Measurements from ENCODE around the gene NTNG2. TPM values are rescaled to one million over a fixed set of nuclear protein-coding genes. Genes with fewer than 3 reads are reported as not detected.

Gene NTNG2
- total and polyA plus RNA-seq, 10 of the 15 experiments (the other 5 are each of a cell fraction or from before 2014, with no cell fraction given), result 0.37 to 0.79 (median 0.45) TPM; not detected in 6

DNA sequence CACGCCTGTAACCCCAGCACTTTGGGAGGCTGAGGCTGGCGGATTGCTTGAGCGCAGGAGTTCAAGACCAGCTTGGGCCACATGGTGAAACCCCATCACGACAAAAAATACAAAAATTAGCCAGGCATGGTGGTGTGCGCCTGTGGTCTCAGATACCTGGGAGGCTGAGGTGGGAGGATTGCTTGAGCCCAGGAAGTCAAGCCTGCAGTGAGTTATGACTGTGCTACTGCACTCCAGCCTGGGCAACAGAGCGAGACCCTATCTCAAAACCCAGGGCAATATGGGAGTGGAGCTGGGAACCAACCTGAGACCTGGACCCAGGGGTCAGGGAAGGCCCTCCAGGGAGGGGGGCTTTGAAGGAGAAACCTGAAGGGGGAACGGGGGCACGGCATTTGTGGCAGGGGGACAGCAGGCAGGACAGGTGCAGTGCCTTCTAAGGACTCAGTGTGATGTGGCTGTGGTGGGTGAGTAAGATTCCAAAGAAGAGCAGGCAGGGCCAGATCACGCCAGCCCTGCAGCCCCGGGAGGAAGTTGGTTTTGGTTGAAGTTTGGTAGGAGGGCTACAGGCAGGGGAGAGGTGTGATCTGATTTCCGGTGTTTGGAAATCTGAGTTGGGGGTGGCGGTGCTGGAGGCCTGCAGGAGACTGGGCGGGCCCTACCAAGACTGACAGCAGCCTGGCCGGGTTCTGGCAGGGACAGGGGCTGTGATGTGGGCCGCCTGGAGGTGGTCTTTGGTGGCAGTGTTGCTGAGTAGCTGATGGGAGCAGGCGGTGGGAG lies 46.2 kb downstream of the NTNG2 start:
- no peak overlapping the region for H2AFZ ChIP-seq (ENCODE audit: control insufficient read depth, low read depth, low read length)
- DNase-seq (ENCODE audit: low read depth, low spot score) (no peak), FAIRE-seq (no peak), ATAC-seq (no peak)
- POLR2A ChIA-PET, result no interaction called here
- no peaks in the 10 kb centered on the region for H3K36me3 ChIP-seq (ENCODE audit: control insufficient read depth in 2 of 2, insufficient read depth in 2 of 2, low read length in 1 of 2)
- SMC1A ChIA-PET (ENCODE audit: uncharacterized antibody, unreplicated experiment), result no interaction called here
- H3K27me3 ChIP-seq (replicated peaks in 1 of 2; ENCODE audit: control insufficient read depth in 2 of 2, insufficient read depth in 2 of 2, low read length in 1 of 2), result peaks cover 0 to 10% of the 10 kb centered on the region in 2 experiments; a peak in 2 of 4 replicates
- H3K4me2 ChIP-seq (ENCODE audit: control insufficient read depth, insufficient read depth), result no peak overlapping the region
- WGBS (ENCODE audit: insufficient coverage, insufficient replicate concordance, low lambda C conversion rate, missing lambda C conversion rate), result 34% methylated on average over 16 of the region's 16 CpGs
- BruUV-seq (replicated peaks), result no TSS peak
- H3K27ac ChIP-seq (ENCODE audit: control insufficient read depth, insufficient read depth), result no peak overlapping the region
- H3K9me3 ChIP-seq (replicated peaks; ENCODE audit: control insufficient read depth, insufficient read depth, low read length), result no peaks in the 10 kb centered on the region
- H3K79me2 ChIP-seq (ENCODE audit: control insufficient read depth, insufficient read depth, low read length), result no peaks in the 10 kb centered on the region
- RAD21 ChIA-PET (ENCODE audit: unreplicated experiment), result no interaction called here
- CTCF ChIA-PET, result no interaction called here
- H3K9ac ChIP-seq (ENCODE audit: control insufficient read depth, insufficient read depth, low read length), result no peak overlapping the region
- H4K20me1 ChIP-seq (ENCODE audit: control insufficient read depth, insufficient read depth), result no peaks in the 10 kb centered on the region
- TF ChIP-seq SUPT20H (IDR thresholded peaks at IDR 0.05; ENCODE audit: borderline replicate concordance, control insufficient read depth, low read depth, low read length) (no peak), TCF3 (IDR thresholded peaks at IDR 0.05; ENCODE audit: borderline replicate concordance, insufficient read depth, low read depth, low read length) (no peak), SIN3A (IDR thresholded peaks at IDR 0.05; ENCODE audit: low read depth, low read length) (no peak), NBN (IDR thresholded peaks at IDR 0.05) (no peak), YY1 (IDR thresholded peaks at IDR 0.05; ENCODE audit: low read depth, low read length) (no peak), MTA3 (IDR thresholded peaks at IDR 0.05; ENCODE audit: borderline replicate concordance, low read length) (no peak), GABPA (IDR thresholded peaks at IDR 0.05; ENCODE audit: low read depth) (no peak), NR2C1 (IDR thresholded peaks at IDR 0.05) (no peak), WRNIP1 (IDR thresholded peaks at IDR 0.05; ENCODE audit: borderline replicate concordance, low read depth, low read length) (no peak), E4F1 (IDR thresholded peaks at IDR 0.05; ENCODE audit: borderline replicate concordance, partially characterized antibody) (no peak)
- TF ChIP-seq, protein P1, sequence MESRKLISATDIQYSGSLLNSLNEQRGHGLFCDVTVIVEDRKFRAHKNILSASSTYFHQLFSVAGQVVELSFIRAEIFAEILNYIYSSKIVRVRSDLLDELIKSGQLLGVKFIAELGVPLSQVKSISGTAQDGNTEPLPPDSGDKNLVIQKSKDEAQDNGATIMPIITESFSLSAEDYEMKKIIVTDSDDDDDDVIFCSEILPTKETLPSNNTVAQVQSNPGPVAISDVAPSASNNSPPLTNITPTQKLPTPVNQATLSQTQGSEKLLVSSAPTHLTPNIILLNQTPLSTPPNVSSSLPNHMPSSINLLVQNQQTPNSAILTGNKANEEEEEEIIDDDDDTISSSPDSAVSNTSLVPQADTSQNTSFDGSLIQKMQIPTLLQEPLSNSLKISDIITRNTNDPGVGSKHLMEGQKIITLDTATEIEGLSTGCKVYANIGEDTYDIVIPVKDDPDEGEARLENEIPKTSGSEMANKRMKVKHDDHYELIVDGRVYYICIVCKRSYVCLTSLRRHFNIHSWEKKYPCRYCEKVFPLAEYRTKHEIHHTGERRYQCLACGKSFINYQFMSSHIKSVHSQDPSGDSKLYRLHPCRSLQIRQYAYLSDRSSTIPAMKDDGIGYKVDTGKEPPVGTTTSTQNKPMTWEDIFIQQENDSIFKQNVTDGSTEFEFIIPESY (IDR thresholded peaks at IDR 0.05), result no peak
- TF ChIP-seq, protein P2, sequence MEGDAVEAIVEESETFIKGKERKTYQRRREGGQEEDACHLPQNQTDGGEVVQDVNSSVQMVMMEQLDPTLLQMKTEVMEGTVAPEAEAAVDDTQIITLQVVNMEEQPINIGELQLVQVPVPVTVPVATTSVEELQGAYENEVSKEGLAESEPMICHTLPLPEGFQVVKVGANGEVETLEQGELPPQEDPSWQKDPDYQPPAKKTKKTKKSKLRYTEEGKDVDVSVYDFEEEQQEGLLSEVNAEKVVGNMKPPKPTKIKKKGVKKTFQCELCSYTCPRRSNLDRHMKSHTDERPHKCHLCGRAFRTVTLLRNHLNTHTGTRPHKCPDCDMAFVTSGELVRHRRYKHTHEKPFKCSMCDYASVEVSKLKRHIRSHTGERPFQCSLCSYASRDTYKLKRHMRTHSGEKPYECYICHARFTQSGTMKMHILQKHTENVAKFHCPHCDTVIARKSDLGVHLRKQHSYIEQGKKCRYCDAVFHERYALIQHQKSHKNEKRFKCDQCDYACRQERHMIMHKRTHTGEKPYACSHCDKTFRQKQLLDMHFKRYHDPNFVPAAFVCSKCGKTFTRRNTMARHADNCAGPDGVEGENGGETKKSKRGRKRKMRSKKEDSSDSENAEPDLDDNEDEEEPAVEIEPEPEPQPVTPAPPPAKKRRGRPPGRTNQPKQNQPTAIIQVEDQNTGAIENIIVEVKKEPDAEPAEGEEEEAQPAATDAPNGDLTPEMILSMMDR (IDR thresholded peaks at IDR 0.05 in 2 of 3, conservative IDR thresholded peaks at IDR 0.05 in 1 of 3; ENCODE audit: control insufficient read depth in 2 of 3, extremely low read depth in 1 of 3, insufficient read depth in 1 of 3, low read depth in 3 of 3, low read length in 3 of 3), result no peak
- in situ Hi-C loops (cut with MboI) (no loop called here), intact Hi-C loops (cut with micrococcal nuclease; ENCODE audit: unreplicated experiment) (no loop called here)
- no peaks in the 10 kb centered on the region for H3K4me1 ChIP-seq (ENCODE audit: control insufficient read depth, insufficient read depth, low read length)
- no peak overlapping the region for H3K4me3 ChIP-seq
